Chondrocyte (in vitro differentiated cells): ENCODE data around the gene CPNE8. TPM values are rescaled to one million over a fixed set of nuclear protein-coding genes. Genes with fewer than 3 reads are reported as not detected.

ENCODE experiments used
- DNase-seq: peaks from one replicate; pipeline ENCODE4 v3.0.0; 2021; ENCODE audit warnings: mixed read lengths, low spot score
- H3K27ac Mint-ChIP-seq: one replicate; pipeline ENCODE4 v1.8.0; 2021; ENCODE audit warnings: mild to moderate bottlenecking, moderate library complexity, mixed read lengths; ENCODE audit not compliant: unreplicated experiment
- H3K27me3 Mint-ChIP-seq: 2 replicates; pipeline ENCODE4 v1.8.0; 2021; ENCODE audit warnings: low read depth, mixed read lengths
- H3K36me3 Mint-ChIP-seq: 2 replicates; pipeline ENCODE4 v1.8.0; 2021; ENCODE audit warnings: low read depth, mixed read lengths
- H3K4me1 Mint-ChIP-seq: 2 replicates; pipeline ENCODE4 v1.8.0; 2021; ENCODE audit warnings: low read depth, mild to moderate bottlenecking, mixed read lengths
- H3K4me3 Mint-ChIP-seq: one replicate; pipeline ENCODE4 v1.8.0; 2021; ENCODE audit warnings: mild to moderate bottlenecking, moderate library complexity, mixed read lengths; ENCODE audit not compliant: unreplicated experiment
- H3K9me3 Mint-ChIP-seq: 2 replicates; pipeline ENCODE4 v1.8.0; 2021; ENCODE audit warnings: low read depth, mixed read lengths
- CTCF ChIP-seq: fragments of 200-600 bp; sonication (generic); IDR thresholded peaks from 2 replicates; pipeline ENCODE4 v1.5.0; 2021; ENCODE audit warnings: antibody characterized with exemption, mild to moderate bottlenecking, moderate library complexity
- total RNA-seq: library from RNA; stranded (reverse); gene quantifications from 3 replicates; pipeline ENCODE4 v1.2.1, GENCODE V29; 2021

The CPNE8 gene
- total RNA-seq, 1 donor from 2014 or later: 10.6 TPM

GRCh38 chr12:38732761-38733160 is 172.6 kb downstream of the CPNE8 start:
- Mint-ChIP-seq H3K4me1 (no peaks in the 10 kb centered on the region), H3K36me3 (no peaks in the 10 kb centered on the region), H3K27me3 (no peaks in the 10 kb centered on the region), H3K9me3 (no peaks in the 10 kb centered on the region), H3K4me3 (no peak overlapping the region), H3K27ac (no peak overlapping the region)
- DNase-seq: no peak
- TF ChIP-seq CTCF: no peak

GRCh38 chr12:38728894-38729293 is 176.5 kb downstream of the CPNE8 start:
- H3K27ac Mint-ChIP-seq: no peak overlapping the region
- H3K4me1 Mint-ChIP-seq: no peaks in the 10 kb centered on the region
- no peak overlapping the region for H3K4me3 Mint-ChIP-seq
- no peaks in the 10 kb centered on the region for H3K9me3 Mint-ChIP-seq
- TF ChIP-seq CTCF: no peak
- H3K36me3 Mint-ChIP-seq: no peaks in the 10 kb centered on the region
- DNase-seq: no peak
- H3K27me3 Mint-ChIP-seq: no peaks in the 10 kb centered on the region

- no peak for TF ChIP-seq CTCF
- peaks cover 8% of the 10 kb centered on the region for H3K4me1 Mint-ChIP-seq
- no peak overlapping the region for H3K4me3 Mint-ChIP-seq
- DNase-seq: peak; percentile 74
- no peaks in the 10 kb centered on the region for H3K27me3 Mint-ChIP-seq
- H3K27ac Mint-ChIP-seq: no peak overlapping the region
- peaks cover 2% of the 10 kb centered on the region for H3K9me3 Mint-ChIP-seq
- peaks cover 1% of the 10 kb centered on the region for H3K36me3 Mint-ChIP-seq
Observed at GRCh38 chr12:38721611-38722252, 183.7 kb downstream of the CPNE8 start.

GRCh38 chr12:38720661-38721060 is 184.7 kb downstream of the CPNE8 start:
- no peak overlapping the region for H3K4me3 Mint-ChIP-seq
- no peak for DNase-seq

GRCh38 chr12:38713294-38713693 is 192.1 kb downstream of the CPNE8 start:
- peaks cover 13% of the 10 kb centered on the region for H3K9me3 Mint-ChIP-seq
- no peak overlapping the region for H3K27ac Mint-ChIP-seq
- peaks cover 10% of the 10 kb centered on the region for H3K4me1 Mint-ChIP-seq
- H3K36me3 Mint-ChIP-seq: peaks cover 7% of the 10 kb centered on the region
- H3K27me3 Mint-ChIP-seq: no peaks in the 10 kb centered on the region
- H3K4me3 Mint-ChIP-seq: no peak overlapping the region
- TF ChIP-seq CTCF: no peak
- no peak for DNase-seq

More at GRCh38 chr12:38720661-38721060, 184.7 kb downstream of the CPNE8 start:
- no peaks in the 10 kb centered on the region for H3K27me3 Mint-ChIP-seq
- H3K9me3 Mint-ChIP-seq: peaks cover 12% of the 10 kb centered on the region
- H3K36me3 Mint-ChIP-seq: peaks cover 7% of the 10 kb centered on the region
- H3K27ac Mint-ChIP-seq: no peak overlapping the region
- no peak for TF ChIP-seq CTCF
- peaks cover 8% of the 10 kb centered on the region for H3K4me1 Mint-ChIP-seq
